GM12878 (cell line): Measurements from ENCODE around the gene HNRNPF. TPM values are rescaled to one million over a fixed set of nuclear protein-coding genes. Genes with fewer than 3 reads are reported as not detected.

Source experiments
- BMI1 ChIP-seq: fragments of 450-650 bp; IDR thresholded peaks from 2 replicates; pipeline ENCODE4 v1.6.1; 2016; ENCODE audit warnings: mild to moderate bottlenecking, moderate library complexity, borderline replicate concordance
- CEBPZ ChIP-seq: fragments of 150-350 bp; IDR thresholded peaks from 2 replicates; pipeline ENCODE4 v1.6.1; 2016; ENCODE audit warnings: low read depth, low read length
- CREM ChIP-seq: IDR thresholded peaks from 2 replicates; pipeline ENCODE4 v1.6.1; 2014; ENCODE audit warnings: antibody characterized with exemption, low read depth
- E2F4 ChIP-seq: IDR thresholded peaks from 2 replicates; pipeline ENCODE4 v1.6.1; 2012; ENCODE audit warnings: low read depth, low read length, improper control_type of control experiment
- EP300 ChIP-seq, 2 experiments: fragments of 150-350 bp in 1 of 2; IDR thresholded peaks; 2 replicates each; pipeline ENCODE4 v1.6.1; 2011 to 2012; ENCODE audit warnings: low read depth in 2 of 2, low read length in 2 of 2, borderline replicate concordance in 1 of 2, improper control_type of control experiment in 1 of 2, inconsistent platforms in 1 of 2; ENCODE audit not compliant: control insufficient read depth in 1 of 2
- HDAC6 ChIP-seq: fragments of 200-600 bp; sonication (generic); IDR thresholded peaks from one replicate; pipeline ENCODE4 v1.8.0; 2017; ENCODE audit warnings: antibody characterized with exemption; ENCODE audit not compliant: unreplicated experiment
- IRF4 ChIP-seq: IDR thresholded peaks from 2 replicates; pipeline ENCODE4 v1.6.1; 2011; ENCODE audit warnings: low read depth, low read length
- MTA3 ChIP-seq: IDR thresholded peaks from 2 replicates; pipeline ENCODE4 v1.6.1; 2012; ENCODE audit warnings: low read length, inconsistent platforms, borderline replicate concordance
- MYB ChIP-seq: fragments of 150-350 bp; IDR thresholded peaks from 2 replicates; pipeline ENCODE4 v1.6.1; 2014; ENCODE audit warnings: mild to moderate bottlenecking, low read depth, low read length, borderline replicate concordance
- MYC ChIP-seq: IDR thresholded peaks from 2 replicates; pipeline ENCODE4 v1.6.1; 2011; ENCODE audit warnings: mild to moderate bottlenecking, low read length, moderate library complexity, inconsistent platforms; ENCODE audit not compliant: insufficient read depth, insufficient replicate concordance, insufficient read length, severe bottlenecking
- NR2C2 ChIP-seq: IDR thresholded peaks from 2 replicates; pipeline ENCODE4 v1.6.1; 2011; ENCODE audit warnings: borderline replicate concordance, low read depth; ENCODE audit not compliant: control insufficient read depth, insufficient read length
- NR2F1 ChIP-seq: fragments of 450-650 bp; conservative IDR thresholded peaks from 2 replicates; pipeline ENCODE4 v1.6.1; 2017; ENCODE audit warnings: mild to moderate bottlenecking
- PBX3 ChIP-seq: IDR thresholded peaks from 2 replicates; pipeline ENCODE4 v1.6.1; 2011; ENCODE audit warnings: mild to moderate bottlenecking, low read depth, low read length, moderate library complexity; ENCODE audit not compliant: insufficient replicate concordance
- RAD51 ChIP-seq: fragments of 450-650 bp; IDR thresholded peaks from 2 replicates; pipeline ENCODE4 v1.6.1; 2016; ENCODE audit warnings: moderate library complexity, mild to moderate bottlenecking, inconsistent platforms
- RB1 ChIP-seq: fragments of 450-650 bp; formaldehyde crosslinking; IDR thresholded peaks from 2 replicates; pipeline ENCODE4 v1.6.1; 2017; ENCODE audit warnings: mild to moderate bottlenecking, borderline replicate concordance
- RELA ChIP-seq: fragments of 450-650 bp; IDR thresholded peaks from 2 replicates; pipeline ENCODE4 v1.8.0; 2014; ENCODE audit warnings: borderline replicate concordance; ENCODE audit not compliant: partially characterized antibody
- SMAD1 ChIP-seq: fragments of 450-650 bp; IDR thresholded peaks from 2 replicates; pipeline ENCODE4 v1.6.1; 2018; ENCODE audit warnings: mild to moderate bottlenecking, low read depth; ENCODE audit not compliant: partially characterized antibody
- STAT3 ChIP-seq: IDR thresholded peaks from 2 replicates; pipeline ENCODE4 v1.6.1; 2011; ENCODE audit warnings: low read depth, low read length, improper control_type of control experiment
- SUZ12 ChIP-seq: fragments of 200-600 bp; sonication (generic); IDR thresholded peaks from one replicate; pipeline ENCODE4 v1.6.1; 2018; ENCODE audit warnings: antibody characterized with exemption, mild to moderate bottlenecking; ENCODE audit not compliant: unreplicated experiment
- polyA plus RNA-seq, 11 experiments: library from polyadenylated mRNA; depleted of rRNA in 4 of 11; unstranded in 6 of 11; stranded (reverse) in 5 of 11; fragments of >200 nt; fragmentation: Nextera tagmentation in 4 of 11; fragmentation: Illumina TruSeq in 1 of 11; extraction: Ambion mirVana in 4 of 11; extraction: Trizol in 1 of 11; gene quantifications; 1 replicate in 1 of 11; 2 replicates in 10 of 11; pipeline versions ENCODE4 v1.2.1 to v1.2.3, GENCODE V29; 2011 to 2016; ENCODE audit warnings: inconsistent platforms in 2 of 11, missing spikeins in 2 of 11, low read depth in 1 of 11
- total RNA-seq, 4 experiments: library from RNA; depleted of rRNA in 3 of 4; stranded (reverse); fragments of >200 nt in 3 of 4; fragmentation: Illumina TruSeq in 1 of 4; extraction: Trizol in 1 of 4; gene quantifications; 2 replicates each; pipeline versions ENCODE4 v1.2.1 to v1.2.3, GENCODE V29; 2013 to 2021
- TF ChIP-seq, protein P1 (sequence below): fragments of 450-650 bp; IDR thresholded peaks from 2 replicates; pipeline ENCODE4 v1.6.1; 2017; ENCODE audit warnings: low read depth, mild to moderate bottlenecking, moderate library complexity

The HNRNPF gene
- total and polyA plus RNA-seq, 10 of the 15 experiments (the other 5 are each of a cell fraction or from before 2014, with no cell fraction given), result 156 to 373 (median 293) TPM

GRCh38 chr10:43417950-43418768, 9.2 kb upstream of the HNRNPF start (continued):
- TF ChIP-seq IRF4 (0 out of 2 replicates have a peak, but pooled peaks have one; percentile 24), SUZ12 (no peak), MYB (no peak), SMAD1 (no peak), NR2C2 (no peak), STAT3 (no peak), RELA (no peak), MTA3 (peak; percentile 50; the same call in 1 of the 2 replicates), E2F4 (no peak), PBX3 (no peak), BMI1 (no peak; the same call in 1 of the 2 replicates), RAD51 (no peak), RB1 (no peak), CEBPZ (no peak), MYC (no peak), EP300 (IDR thresholded peaks at IDR 0.05; ENCODE audit: borderline replicate concordance in 1 of 2, control insufficient read depth in 1 of 2, low read depth in 2 of 2, low read length in 2 of 2) (no peak), CREM (peak; percentile 46; the same call in 1 of the 2 replicates), HDAC6 (no peak), NR2F1 (peak; percentile 94)
- TF ChIP-seq, protein P1, sequence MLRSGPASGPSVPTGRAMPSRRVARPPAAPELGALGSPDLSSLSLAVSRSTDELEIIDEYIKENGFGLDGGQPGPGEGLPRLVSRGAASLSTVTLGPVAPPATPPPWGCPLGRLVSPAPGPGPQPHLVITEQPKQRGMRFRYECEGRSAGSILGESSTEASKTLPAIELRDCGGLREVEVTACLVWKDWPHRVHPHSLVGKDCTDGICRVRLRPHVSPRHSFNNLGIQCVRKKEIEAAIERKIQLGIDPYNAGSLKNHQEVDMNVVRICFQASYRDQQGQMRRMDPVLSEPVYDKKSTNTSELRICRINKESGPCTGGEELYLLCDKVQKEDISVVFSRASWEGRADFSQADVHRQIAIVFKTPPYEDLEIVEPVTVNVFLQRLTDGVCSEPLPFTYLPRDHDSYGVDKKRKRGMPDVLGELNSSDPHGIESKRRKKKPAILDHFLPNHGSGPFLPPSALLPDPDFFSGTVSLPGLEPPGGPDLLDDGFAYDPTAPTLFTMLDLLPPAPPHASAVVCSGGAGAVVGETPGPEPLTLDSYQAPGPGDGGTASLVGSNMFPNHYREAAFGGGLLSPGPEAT, result no peak; the same call in 1 of the 2 replicates
